ENCODE measurements around the gene CLEC5A. TPM values are rescaled to one million over a fixed set of nuclear protein-coding genes. Genes with fewer than 3 reads are reported as not detected.

The CLEC5A gene
- total RNA-seq, 1 experiment from 2014 or later: not detected

- H3K23me2 ChIP-seq (ENCODE audit: insufficient read length, low read depth, low read length, poor library complexity, severe bottlenecking): no peaks in the 10 kb centered on the region
- H3K27me3 ChIP-seq (ENCODE audit: insufficient read depth, low read length): no peaks in the 10 kb centered on the region
- H3T11ph ChIP-seq (ENCODE audit: low read length): no peak overlapping the region
- H2BK120ac ChIP-seq (ENCODE audit: low read depth, low read length, poor library complexity, severe bottlenecking): no peak overlapping the region
- no peak overlapping the region for H4K8ac ChIP-seq (replicated peaks; ENCODE audit: insufficient read length, low read depth, low read length)
- no peak overlapping the region for H2BK20ac ChIP-seq (ENCODE audit: low read depth, low read length, poor library complexity, severe bottlenecking)
- no peak overlapping the region for H3K56ac ChIP-seq (ENCODE audit: insufficient read length, low read depth, low read length)
- H3K9ac ChIP-seq (ENCODE audit: extremely low read depth, insufficient read length, low read length): no peak overlapping the region
- no peak overlapping the region for H3K27ac ChIP-seq (ENCODE audit: insufficient read length, low read depth, low read length)
- H3K79me1 ChIP-seq (ENCODE audit: insufficient read depth, low read depth, low read length, poor library complexity, severe bottlenecking): no peaks in the 10 kb centered on the region
- no peak overlapping the region for H3K18ac ChIP-seq (ENCODE audit: insufficient read length, low read depth, low read length)
- peaks cover 10 to 11% of the 10 kb centered on the region in 2 experiments for H3K4me1 Mint-ChIP-seq
- H3K27ac Mint-ChIP-seq: no peak overlapping the region
- H4K20me1 ChIP-seq (ENCODE audit: control insufficient read depth, insufficient read depth, insufficient read length): no peaks in the 10 kb centered on the region
- H3K79me2 ChIP-seq (ENCODE audit: insufficient read depth, low read length): no peaks in the 10 kb centered on the region
- H4K5ac ChIP-seq (ENCODE audit: insufficient read length, low read depth, low read length): no peak overlapping the region
- no peak for DNase-seq
- no peak overlapping the region for H2AK5ac ChIP-seq (ENCODE audit: insufficient read length, low read length)
- H3K4me3 Mint-ChIP-seq: no peak overlapping the region
- no peaks in the 10 kb centered on the region for H3K4me1 ChIP-seq (ENCODE audit: insufficient read depth, low read length)
- no peak overlapping the region for H2BK5ac ChIP-seq (ENCODE audit: insufficient read length, low read length)
- no peaks in the 10 kb centered on the region for H3K9me3 Mint-ChIP-seq
- H3K23ac ChIP-seq (ENCODE audit: insufficient read length, low read depth, low read length): no peak overlapping the region
- H3K4me2 ChIP-seq (ENCODE audit: insufficient read depth, insufficient read length, low read length): no peak overlapping the region
- TF ChIP-seq CTCF (conservative IDR thresholded peaks at IDR 0.05): no peak
- no peaks in the 10 kb centered on the region for H3K27me3 Mint-ChIP-seq (ENCODE audit: low read depth)
- no peak overlapping the region for H3K14ac ChIP-seq (ENCODE audit: insufficient read depth, low read length)
- H3K36me3 Mint-ChIP-seq (ENCODE audit: insufficient read depth in 1 of 3, low read depth in 3 of 3): no peaks in the 10 kb centered on the region
- H2BK12ac ChIP-seq (ENCODE audit: insufficient read length, low read depth, low read length): no peak overlapping the region
- no peaks in the 10 kb centered on the region for H3K9me3 ChIP-seq (ENCODE audit: control insufficient read depth, low read depth, low read length)
- H4K91ac ChIP-seq (ENCODE audit: insufficient read length, low read depth, low read length): no peak overlapping the region
- no peak overlapping the region for H3K4ac ChIP-seq (ENCODE audit: low read depth, low read length)
- H2AFZ ChIP-seq (ENCODE audit: low read length): no peak overlapping the region
- no CpG with 5 or more reads among the region's 3 CpGs for whole genome bisulfite sequencing (ENCODE audit: extremely low coverage, insufficient read length, low lambda C conversion rate)
- H2BK15ac ChIP-seq (ENCODE audit: low read depth, low read length): no peak overlapping the region
Measured at GRCh38 chr7:141891336-141891735, 55.4 kb downstream of the CLEC5A start.
